Large intestine (tissue), 3 donors: ENCODE data around the gene RSPRY1. TPM values are rescaled to one million over a fixed set of nuclear protein-coding genes. Genes with fewer than 3 reads are reported as not detected.

Experiments
- DNase-seq, 2 donors: peaks; one replicate each; pipeline versions ENCODE4 v3.0.0 to v3.0.0-alpha.2; 2013
- H3K27ac ChIP-seq: one replicate; pipeline ENCODE4 v1.5.1; 2013; ENCODE audit warnings: low read length
- H3K27me3 ChIP-seq: 2 replicates; pipeline ENCODE4 v1.6.1; 2013; ENCODE audit warnings: low read length; ENCODE audit not compliant: control insufficient read depth, insufficient read depth
- H3K36me3 ChIP-seq: 2 replicates; pipeline ENCODE4 v1.6.1; 2013; ENCODE audit warnings: low read length; ENCODE audit not compliant: control insufficient read depth, insufficient read depth
- H3K4me1 ChIP-seq: one replicate; pipeline ENCODE4 v1.6.1; 2013; ENCODE audit warnings: low read length; ENCODE audit not compliant: control insufficient read depth, insufficient read depth
- H3K4me3 ChIP-seq: one replicate; pipeline ENCODE4 v1.5.1; 2013; ENCODE audit warnings: low read length
- H3K9me3 ChIP-seq: one replicate; pipeline ENCODE4 v1.6.1; 2013; ENCODE audit warnings: mild to moderate bottlenecking, low read depth, low read length, moderate library complexity; ENCODE audit not compliant: control insufficient read depth
- WGBS: methylation state at CpG from one replicate; pipeline ENCODE4 v1.1.5; 2013; ENCODE audit warnings: low lambda C conversion rate; ENCODE audit not compliant: insufficient coverage; 5-methylcytosine and 5-hydroxymethylcytosine counted together
- polyA plus RNA-seq: library from polyadenylated mRNA; unstranded; fragments of 120-200 nt; gene quantifications from one replicate; pipeline ENCODE4 v1.2.1, GENCODE V29; 2013

RSPRY1 gene
- polyA plus RNA-seq, 1 donor: 44.3 TPM

- Histone ChIP-seq H3K27me3 (peaks cover 16% of the 10 kb centered on the region), H3K4me1 (peaks cover 30% of the 10 kb centered on the region), H3K9me3 (peaks cover 2% of the 10 kb centered on the region), H3K36me3 (peaks cover 5% of the 10 kb centered on the region), H3K27ac (peak overlapping the region; percentile 77), H3K4me3 (peak overlapping the region; percentile 86)
- peak; percentile 76 to 87 for DNase-seq
- WGBS: 20% methylated on average over 1 of the region's 24 CpGs
Measured at GRCh38 chr16:57283214-57283958, 97.3 kb downstream of the RSPRY1 start.

- Histone ChIP-seq H3K27me3 (peaks cover 16% of the 10 kb centered on the region), H3K9me3 (peaks cover 2% of the 10 kb centered on the region), H3K36me3 (peaks cover 2% of the 10 kb centered on the region), H3K27ac (peak overlapping the region; percentile 77), H3K4me3 (peak overlapping the region; percentile 86), H3K4me1 (peaks cover 25% of the 10 kb centered on the region)
- no peak for DNase-seq
- WGBS: no CpG with 5 or more reads among the region's 14 CpGs
Measured at GRCh38 chr16:57283959-57284208, 97.8 kb downstream of the RSPRY1 start.

- H3K27ac ChIP-seq: peak within 1 kb of the TSS; percentile 77
- H3K36me3 ChIP-seq: no peaks in the 10 kb centered on the region
- peaks cover 2% of the 10 kb centered on the region for H3K9me3 ChIP-seq
- peak within 1 kb of the TSS; percentile 86 for H3K4me3 ChIP-seq
- no CpG with 5 or more reads among the region's 95 CpGs for WGBS
- DNase-seq: peak in 1 of 2 donors; percentile 87
- H3K27me3 ChIP-seq: peaks cover 16% of the 10 kb centered on the region
- peaks cover 23% of the 10 kb centered on the region for H3K4me1 ChIP-seq
Measured at GRCh38 chr16:57284209-57284951, 98.3 kb downstream of the RSPRY1 start, which contains the start of gene PLLP. PLLP (minus strand) TSS chr16:57284672; CDS start chr16:57284540, 132 bp downstream.

GRCh38 chr16:57284952-57285363 is 98.8 kb downstream of the RSPRY1 start:
- Histone ChIP-seq H3K9me3 (peaks cover 2% of the 10 kb centered on the region), H3K4me1 (peaks cover 18% of the 10 kb centered on the region), H3K36me3 (no peaks in the 10 kb centered on the region), H3K27me3 (peaks cover 16% of the 10 kb centered on the region), H3K4me3 (peak overlapping the region; percentile 86), H3K27ac (peak overlapping the region; percentile 26)
- no peak for DNase-seq
- 20% methylated on average over 1 of the region's 22 CpGs for WGBS

GRCh38 chr16:57285379-57285778 is 99.2 kb downstream of the RSPRY1 start:
- Histone ChIP-seq H3K36me3 (no peaks in the 10 kb centered on the region), H3K9me3 (peaks cover 2% of the 10 kb centered on the region), H3K4me1 (peaks cover 14% of the 10 kb centered on the region), H3K27ac (no peak overlapping the region), H3K27me3 (peaks cover 16% of the 10 kb centered on the region), H3K4me3 (no peak overlapping the region)
- WGBS: 90% methylated on average over 2 of the region's 5 CpGs
- DNase-seq: no peak

- Histone ChIP-seq H3K4me3 (no peak overlapping the region), H3K27me3 (peaks cover 7% of the 10 kb centered on the region), H3K9me3 (peaks cover 2% of the 10 kb centered on the region), H3K27ac (no peak overlapping the region), H3K4me1 (peaks cover 10% of the 10 kb centered on the region), H3K36me3 (no peaks in the 10 kb centered on the region)
- WGBS: no CpG with 5 or more reads among the region's 14 CpGs
- DNase-seq: no peak
Measured at GRCh38 chr16:57289391-57290257, 103.5 kb downstream of the RSPRY1 start.

Other genes starting within 250 kb of the RSPRY1 start
- gene CETP, start 224.4 kb upstream of the RSPRY1 start, polyA plus RNA-seq: 3.1 TPM
- gene NLRC5, start 196.8 kb upstream of the RSPRY1 start, polyA plus RNA-seq: 11.1 TPM
- gene CPNE2, start 93.7 kb upstream of the RSPRY1 start, polyA plus RNA-seq: 22.6 TPM
- gene PSME3IP1, start 290 bp upstream of the RSPRY1 start, polyA plus RNA-seq: 99.4 TPM
- 44.5 TPM for gene ARL2BP, start 58.9 kb downstream of the RSPRY1 start, polyA plus RNA-seq
- 117 TPM for gene PLLP, start 98.3 kb downstream of the RSPRY1 start, polyA plus RNA-seq
- gene CCL22, start 172.5 kb downstream of the RSPRY1 start, polyA plus RNA-seq: 0.30 TPM
- 30.6 TPM for gene CX3CL1, start 186.2 kb downstream of the RSPRY1 start, polyA plus RNA-seq
- gene CCL17, start 218.4 kb downstream of the RSPRY1 start, polyA plus RNA-seq: 0.30 TPM